Stimulated activated CD8-positive, alpha-beta memory T cell treated with anti-CD3 and anti-CD28 coated beads, Interleukin-15, amount 100 ng/mL, for 1 hour (primary cell): ENCODE measurements around the gene DOP1B.
"Not testable (repeated sequence)": the region's sequence is repeated elsewhere in the genome, so short reads cannot be mapped to it uniquely, and the experiment has no call there.

Experiments used
- DNase-seq: peaks from one replicate; pipeline ENCODE4 v3.0.0-alpha.2; 2020; ENCODE audit warnings: low read depth

DOP1B gene, protein sequence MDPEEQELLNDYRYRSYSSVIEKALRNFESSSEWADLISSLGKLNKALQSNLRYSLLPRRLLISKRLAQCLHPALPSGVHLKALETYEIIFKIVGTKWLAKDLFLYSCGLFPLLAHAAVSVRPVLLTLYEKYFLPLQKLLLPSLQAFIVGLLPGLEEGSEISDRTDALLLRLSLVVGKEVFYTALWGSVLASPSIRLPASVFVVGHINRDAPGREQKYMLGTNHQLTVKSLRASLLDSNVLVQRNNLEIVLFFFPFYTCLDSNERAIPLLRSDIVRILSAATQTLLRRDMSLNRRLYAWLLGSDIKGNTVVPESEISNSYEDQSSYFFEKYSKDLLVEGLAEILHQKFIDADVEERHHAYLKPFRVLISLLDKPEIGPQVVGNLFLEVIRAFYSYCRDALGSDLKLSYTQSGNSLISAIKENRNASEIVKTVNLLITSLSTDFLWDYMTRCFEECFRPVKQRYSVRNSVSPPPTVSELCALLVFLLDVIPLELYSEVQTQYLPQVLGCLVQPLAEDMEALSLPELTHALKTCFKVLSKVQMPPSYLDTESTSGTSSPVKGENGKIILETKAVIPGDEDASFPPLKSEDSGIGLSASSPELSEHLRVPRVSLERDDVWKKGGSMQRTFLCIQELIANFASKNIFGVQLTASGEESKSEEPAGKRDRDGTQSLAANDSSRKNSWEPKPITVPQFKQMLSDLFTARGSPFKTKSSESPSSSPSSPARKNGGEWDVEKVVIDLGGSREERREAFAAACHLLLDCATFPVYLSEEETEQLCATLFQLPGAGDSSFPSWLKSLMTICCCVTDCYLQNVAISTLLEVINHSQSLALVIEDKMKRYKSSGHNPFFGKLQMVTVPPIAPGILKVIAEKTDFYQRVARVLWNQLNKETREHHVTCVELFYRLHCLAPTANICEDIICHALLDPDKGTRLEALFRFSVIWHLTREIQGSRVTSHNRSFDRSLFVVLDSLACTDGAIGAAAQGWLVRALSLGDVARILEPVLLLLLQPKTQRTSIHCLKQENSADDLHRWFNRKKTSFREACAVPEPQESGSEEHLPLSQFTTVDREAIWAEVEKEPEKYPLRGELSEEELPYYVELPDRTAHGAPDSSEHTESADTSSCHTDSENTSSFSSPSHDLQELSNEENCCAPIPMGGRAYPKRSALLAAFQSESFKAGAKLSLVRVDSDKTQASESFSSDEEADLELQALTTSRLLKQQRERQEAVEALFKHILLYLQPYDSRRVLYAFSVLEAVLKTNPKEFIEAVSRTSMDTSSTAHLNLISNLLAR (N-terminal part only)

DNA sequence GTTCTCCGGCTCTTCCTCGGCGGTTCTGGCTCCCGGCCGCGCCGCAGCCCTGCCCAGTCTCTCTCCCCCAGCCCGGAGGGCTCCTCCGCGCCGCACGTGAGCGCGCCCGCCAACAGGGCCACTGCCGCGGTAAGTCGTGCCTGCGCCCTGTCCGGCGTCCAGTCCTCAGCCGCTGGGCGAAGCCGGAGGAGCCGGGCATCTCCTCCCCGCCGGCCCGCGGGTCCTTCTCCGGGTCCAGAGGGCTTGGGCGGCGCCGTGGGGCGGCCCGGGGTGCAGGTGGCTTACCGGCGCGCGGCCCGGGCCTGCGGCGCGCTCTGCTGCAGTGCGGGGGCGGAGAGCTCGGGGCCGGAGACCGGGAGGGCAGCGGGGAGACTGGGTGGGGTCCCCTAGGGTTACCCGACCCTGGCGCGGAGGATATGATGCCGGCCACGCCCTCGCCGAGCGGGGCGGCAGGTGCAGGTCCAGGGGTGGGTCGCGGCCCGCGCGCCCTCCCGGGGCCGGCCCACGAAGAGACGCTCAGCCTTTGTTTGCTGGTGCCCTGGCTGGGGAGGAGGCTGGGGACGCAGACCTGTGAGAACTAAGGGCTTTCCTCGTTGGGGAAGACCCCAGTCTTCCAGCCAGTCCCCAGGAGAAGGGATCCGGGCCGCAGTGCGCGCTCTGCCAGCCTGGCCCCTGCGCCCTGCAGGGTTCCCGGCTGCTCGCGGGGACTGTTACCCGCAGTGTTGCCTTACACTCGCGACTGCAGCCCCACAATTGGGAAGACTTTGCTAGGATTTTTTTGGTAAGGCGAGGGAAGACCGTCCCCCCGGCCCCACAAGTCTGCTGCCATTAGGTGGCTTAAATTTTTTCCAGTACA is at the start of gene DOP1B:
Gene DOP1B, plus strand, starts transcription at position 10 of the 856 bp plus-strand sequence. CDS start 7,910 bp downstream, outside the sequence.
- no peak for DNase-seq

DNA sequence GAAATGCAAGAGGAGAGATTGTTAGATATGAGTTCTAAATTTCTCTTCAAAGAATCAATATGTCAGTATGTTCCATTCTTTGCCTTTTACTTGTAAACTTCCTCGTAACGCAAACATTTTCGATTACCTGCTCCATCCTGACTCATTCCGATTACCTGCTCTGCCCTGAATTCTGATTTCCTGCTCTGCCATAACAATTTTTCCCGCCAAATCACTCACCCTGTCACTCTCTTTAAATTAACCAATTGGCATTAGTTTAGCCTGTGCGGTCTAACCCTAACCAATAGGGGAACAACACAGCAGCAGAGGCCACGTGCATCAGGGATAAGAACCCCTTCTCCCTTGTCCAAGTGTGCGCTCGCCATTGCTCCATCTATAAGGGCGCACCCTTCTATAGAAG is 46.8 kb upstream of the DOP1B start:
- no peak for DNase-seq

DNA sequence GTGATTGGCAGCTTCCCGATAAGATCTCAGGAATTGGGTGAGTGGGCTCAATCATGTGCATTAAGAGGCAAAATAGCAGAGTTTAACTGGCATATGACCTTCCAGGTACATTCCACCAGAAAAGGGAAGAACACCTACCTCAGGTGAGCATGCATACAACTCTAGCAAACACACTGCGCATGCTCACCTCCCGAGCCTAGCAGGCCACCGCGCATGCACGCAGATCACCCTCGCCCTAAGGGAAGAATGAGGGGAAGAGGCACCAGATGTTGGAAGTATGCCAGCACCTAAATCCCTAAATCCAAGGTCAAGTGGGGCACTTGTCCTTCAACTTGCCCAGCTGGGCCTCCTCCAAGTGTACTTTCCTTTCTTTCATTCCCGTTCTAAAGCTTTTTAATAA is 45.4 kb upstream of the DOP1B start:
- no peak for DNase-seq

DNA sequence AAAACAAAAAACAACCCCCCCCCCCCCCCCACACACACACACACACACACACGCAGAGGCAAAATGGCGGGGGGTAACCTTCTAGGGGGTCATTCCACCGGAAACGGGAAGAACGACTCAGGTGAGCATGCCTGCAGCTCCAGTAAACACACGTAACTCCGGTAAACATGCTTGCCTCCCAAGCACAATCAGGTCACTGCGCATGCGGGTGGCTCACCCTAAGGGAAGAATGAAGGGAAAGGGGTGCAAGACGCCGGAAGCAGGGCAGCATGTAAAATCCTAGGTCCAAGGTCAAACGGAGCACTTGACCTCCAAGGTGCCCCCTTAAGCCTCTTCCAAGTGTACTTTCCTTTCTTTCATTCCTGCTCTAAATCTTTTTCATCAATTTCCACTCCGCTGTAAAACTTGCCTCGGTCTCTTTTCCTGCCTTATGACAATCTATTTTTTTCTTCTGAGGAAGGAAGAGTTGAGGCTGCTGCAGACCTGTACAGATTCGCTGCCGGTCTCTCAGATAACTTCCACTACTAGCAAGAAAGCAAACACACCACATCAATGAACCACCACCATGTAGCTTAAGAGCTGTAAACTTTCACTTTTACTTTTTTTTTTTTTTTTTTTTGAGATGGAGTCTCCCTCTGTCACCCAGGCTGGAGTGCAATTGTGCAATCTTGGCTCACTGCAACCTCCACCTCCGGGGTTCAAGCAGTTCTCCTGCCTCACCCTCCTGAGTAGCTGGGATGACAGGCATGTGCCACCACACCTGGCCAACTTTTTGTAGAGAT is 42.8 kb upstream of the DOP1B start:
- no peak for DNase-seq

DNA sequence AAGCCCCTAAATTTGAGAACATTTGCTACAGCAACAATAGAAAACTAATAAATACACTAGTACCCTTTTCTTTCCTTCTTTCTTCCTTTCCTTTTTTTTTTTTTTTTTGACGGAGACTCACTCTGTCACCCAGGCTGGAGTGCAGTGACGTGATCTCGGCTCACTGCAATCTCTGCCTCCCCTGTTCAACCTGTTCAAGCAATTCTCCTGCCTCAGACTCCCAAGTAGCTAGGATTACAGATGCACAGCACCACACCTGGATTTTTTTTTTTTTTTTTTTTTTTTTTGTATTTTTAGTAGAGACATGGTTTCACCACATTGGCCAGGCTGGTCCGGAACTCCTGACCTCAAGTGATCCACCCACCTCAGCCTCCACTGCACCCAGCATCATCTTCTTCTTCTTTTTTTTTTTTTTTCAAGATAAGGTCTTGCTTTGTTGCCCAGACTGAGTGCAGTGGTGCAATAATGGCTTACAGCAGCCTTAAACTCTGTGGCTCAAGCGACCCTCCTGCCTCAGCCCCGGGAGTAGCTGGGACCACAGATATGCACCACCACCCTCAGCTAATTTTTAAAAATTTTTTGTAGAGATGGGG is 41.4 kb upstream of the DOP1B start:
- DNase-seq, result no peak

DNA sequence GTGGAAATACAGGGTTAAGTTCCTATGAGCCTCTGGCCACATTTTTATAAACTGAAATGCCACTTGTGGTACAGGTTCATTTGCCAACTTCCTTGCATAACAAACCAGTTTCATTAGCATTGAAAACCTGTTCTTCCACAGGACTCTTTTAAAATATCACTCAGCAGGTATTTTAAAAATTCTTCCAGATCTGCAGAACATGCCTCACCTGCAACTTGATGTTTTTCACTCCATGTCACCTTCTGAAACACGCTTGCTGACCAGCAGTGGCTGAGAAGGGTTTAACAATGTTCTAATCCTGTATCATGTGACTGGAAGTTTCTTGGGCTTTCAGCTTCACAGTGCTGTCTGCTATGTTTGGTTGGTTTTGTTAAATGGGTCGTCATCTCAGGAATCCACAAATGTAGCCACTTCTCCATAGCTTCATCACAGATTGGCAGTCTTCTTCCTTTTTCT is 39.3 kb upstream of the DOP1B start:
- no peak for DNase-seq

DNA sequence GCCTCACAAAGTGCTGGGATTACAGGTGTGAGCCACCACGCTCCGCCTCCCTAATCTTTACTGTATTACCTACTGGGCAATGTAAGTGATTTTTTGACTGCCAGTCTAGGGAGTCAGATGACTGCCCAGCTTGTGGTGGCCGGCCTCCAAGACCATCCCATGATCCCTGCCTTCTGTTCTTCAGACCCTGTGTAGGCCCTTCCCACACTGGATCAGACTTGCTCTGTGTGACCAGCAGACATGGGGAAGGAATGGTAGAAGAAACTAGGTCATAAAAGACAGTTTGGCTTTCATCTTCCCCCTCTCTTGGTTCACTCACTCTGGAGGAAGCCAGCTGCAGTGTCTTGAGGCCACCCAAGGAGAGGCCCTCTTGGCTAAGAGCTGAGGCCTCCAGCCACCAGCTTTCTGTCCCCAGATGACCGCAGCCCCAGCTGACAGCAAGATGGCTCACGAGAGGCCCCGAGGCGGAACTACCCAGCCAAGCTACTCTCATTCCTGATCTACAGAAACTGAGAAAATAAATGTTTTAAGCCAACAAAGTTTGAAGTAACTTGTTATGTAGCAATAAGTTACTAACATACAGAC is 36.2 kb upstream of the DOP1B start:
- no peak for DNase-seq

DNA sequence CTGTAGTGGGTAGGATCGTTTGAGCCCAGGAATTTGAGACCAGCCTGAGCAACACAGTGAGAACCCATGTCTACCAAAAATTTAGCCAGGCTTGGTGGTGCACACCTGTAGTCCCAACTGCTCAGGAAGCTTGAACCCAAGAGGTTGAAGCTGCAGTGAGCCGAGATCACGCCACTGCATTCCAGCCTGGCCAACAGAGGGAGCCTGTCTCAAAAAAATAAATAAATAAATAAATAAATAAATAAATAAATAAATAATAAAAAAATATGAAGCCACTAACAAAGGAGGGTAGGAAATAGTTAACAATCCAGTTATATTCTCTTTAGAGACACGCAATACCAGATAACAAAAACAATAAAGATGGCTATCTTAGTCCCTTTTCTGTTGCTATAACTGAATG is 33.6 kb upstream of the DOP1B start:
- no peak for DNase-seq

DNA sequence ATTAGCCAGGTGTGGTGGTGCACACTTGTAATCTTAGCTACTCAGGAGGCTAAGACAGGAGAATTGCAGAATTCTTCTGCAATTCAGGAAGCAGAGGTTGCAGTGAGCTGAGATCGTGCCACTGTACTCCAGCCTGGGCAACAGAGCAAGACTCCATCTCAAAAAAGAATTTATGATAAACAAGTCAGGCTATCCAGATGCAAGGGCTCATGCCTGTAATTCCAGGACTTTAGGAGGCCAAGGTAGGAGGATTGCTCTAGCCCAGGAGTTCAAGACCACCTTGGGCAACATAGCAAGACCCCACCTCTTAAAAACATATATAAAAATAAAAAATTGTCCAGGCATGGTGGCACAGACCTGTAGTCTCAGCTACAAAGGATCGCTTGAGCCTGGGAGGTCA is 32.2 kb upstream of the DOP1B start:
- no peak for DNase-seq

DNA sequence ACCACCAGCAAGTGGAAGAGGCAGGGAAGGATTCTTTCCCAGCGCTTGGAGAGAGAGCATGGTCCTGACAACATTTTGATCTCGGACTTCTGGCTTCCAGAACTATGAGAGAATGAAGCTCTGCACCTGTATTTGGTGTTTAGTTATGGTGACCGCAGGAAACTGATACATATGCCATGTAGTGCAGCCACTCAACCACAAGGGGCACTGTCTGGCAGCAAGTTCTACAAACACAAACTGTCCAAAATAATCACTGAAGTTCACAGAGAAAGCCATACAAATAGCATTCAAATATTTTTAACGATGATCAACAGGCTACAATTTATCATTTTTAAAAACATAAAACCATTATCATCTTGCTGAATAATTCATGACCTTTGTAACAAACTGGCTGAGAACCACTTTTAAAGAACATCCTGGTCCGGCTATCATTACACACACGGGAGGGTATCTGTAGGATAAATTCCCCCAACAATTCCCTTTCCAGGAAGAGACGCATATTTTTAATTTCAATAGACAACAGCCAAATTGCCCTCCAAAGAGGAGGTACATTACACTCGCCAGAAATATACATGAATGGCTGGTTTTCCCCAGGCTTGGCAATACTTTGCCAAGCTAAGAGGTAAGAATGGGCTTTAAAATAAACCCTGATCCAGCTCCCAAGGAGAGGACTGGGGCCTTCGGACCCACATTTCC is 31.0 kb upstream of the DOP1B start:
- DNase-seq, result peak; percentile 27

DNA sequence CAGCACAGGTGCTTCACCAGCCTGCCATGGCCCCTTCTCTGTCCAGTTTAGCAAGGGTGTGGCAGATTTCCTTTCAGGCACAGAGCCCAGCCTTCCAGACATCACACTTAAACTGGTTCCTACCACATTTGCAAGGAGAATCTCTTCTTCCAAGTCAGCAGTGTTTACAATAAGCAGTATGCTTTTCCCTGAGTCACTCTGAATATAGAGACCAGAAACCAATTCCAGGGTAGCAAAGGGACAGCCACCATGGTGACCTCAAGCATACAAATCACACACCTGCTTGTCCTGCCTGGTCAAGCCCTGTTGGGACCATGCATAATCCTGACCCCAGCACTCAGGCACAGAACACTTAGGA is 30.4 kb upstream of the DOP1B start:
- no peak for DNase-seq

DNA sequence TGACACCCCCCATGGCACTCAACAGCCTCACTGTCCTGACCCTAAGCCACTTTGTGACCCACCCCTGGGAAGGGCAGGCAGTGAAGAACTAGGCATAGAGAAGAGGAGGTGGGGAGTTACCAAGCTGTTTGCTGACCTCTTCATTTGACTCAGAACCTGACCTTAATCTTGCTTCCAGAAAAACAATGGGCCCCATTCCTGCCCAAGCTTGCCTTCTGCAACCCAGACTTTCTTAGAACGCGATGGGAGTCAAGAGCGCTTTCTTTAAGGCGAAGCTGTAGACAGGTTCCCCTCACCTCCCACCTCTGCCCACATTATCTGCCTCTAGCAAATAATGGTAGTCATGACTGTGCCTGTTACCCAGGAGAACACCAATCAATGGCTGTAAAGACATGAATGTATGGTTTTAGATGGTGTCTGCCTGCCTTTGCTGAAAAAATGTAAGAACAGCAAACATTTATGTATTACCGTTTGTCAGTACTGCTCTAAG is 30.0 kb upstream of the DOP1B start:
- DNase-seq, result no peak

DNA sequence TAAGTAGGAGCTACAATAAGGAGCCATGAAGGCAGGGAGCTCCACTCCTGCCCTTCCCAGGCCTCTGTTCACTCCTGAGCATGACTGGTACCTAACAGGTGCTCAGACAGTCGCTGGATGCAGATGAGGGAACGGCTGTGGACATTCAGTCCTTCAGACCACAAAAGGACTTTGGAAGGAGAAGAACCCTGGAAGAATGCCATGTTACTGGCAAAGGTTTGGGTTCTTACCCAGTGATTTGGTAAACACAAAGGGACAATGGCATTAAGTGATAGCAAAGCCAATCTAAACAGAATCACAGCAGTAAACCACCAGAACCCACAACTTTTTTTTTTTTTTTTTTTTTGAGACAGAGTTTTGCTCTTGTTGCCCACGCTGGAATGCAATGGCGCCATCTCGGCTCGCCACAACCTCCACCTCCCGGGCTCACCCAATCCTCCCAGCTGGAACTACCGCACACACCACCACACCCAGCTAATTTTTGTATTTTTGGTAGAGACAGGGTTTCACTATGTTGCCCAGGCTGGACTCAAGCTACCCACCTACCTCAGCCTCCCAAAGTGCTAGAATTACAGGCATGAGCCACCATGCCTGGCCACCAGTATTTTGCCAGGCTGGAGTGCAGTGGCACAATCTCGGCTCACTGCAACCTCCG is 29.2 kb upstream of the DOP1B start:
- DNase-seq, result no peak

DNA sequence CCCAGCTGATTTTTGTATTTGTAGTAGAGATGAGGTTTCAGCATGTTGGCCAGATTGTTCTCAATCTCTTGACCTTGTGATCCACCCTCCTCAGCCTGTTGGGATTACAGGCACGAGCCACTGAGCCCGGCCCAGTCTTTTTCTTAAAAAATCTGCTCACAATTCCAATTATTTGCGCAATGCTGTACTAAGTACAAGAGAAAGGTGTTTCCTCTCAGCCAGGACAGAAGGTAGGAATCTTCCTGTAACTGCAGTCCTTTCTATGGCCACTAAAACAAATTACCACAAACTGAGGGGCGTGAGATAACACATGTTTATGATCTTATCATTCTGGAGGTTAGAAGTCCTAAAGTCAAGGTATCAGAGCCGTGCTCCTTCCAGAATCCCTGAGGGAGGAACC is 28.6 kb upstream of the DOP1B start:
- no peak for DNase-seq

DNA sequence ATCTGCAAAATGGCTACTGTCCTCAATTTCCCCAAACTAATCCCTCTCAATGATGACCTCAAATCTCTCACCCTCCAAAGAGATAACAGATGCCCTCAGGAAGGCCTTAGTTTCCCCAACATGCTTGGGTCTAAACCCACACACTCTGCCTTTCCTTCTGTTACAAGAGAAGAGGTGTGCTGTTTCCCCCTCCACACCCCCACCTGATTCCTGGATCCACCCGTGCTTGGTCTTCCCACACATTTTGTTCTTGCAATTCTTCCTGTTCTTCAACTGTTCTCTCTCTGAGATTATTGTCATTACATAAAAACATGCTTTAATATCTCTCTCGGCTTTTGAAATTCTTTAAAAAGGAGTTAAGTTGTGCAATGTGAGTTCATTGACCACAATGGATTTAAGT is 27.4 kb upstream of the DOP1B start:
- no peak for DNase-seq

DNA sequence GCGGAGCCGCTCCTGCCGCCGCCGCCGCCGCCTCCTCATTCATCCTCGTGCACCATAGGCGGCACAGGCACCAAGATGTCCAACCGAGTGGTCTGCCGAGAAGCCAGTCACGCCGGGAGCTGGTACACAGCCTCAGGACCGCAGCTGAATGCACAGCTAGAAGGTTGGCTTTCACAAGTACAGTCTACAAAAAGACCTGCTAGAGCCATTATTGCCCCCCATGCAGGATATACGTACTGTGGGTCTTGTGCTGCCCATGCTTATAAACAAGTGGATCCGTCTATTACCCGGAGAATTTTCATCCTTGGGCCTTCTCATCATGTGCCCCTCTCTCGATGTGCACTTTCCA is 26.2 kb upstream of the DOP1B start:
- DNase-seq, result not testable (repeated sequence)

DNA sequence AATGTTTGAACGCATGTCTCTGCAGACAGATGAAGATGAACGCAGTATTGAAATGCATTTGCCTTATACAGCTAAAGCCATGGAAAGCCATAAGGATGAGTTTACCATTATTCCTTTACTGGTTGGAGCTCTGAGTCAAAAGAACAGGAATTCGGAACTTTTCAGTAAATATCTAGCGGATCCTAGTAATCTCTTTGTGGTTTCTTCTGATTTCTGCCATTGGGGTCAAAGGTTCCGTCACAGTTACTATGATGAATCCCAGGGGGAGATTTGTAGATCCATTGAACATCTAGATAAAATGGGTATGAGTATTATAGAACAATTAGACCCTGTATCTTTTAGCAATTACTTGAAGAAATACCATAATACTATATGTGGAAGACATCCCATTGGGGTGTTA is 25.8 kb upstream of the DOP1B start:
- not testable (repeated sequence) for DNase-seq

DNA sequence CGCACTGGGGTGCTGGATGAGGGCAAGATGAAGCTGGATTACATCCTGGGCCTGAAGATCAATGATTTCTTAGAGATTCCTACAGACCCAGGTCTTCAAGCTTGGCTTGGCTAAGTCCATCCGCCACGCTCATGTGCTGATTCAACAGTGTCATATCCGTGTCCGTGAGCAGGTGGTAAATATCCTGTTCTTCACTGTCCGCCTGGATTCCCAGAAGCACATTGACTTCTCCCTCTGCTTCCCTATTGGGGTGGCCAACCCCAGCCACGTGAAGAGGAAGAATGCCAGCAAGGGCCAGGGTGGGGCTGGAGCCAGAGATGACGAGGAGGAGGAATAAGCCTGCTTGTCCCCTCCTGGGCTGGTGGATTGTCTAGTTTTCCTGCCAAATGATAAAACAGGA is 23.9 kb upstream of the DOP1B start:
- no peak for DNase-seq
